NCI-H526 (cell line): ENCODE data around the gene SPINT2.
"Not testable (repeated sequence)": the region's sequence is repeated elsewhere in the genome, so short reads cannot be mapped to it uniquely, and the experiment has no call there.

ENCODE experiments used
- DNase-seq, 2 experiments: peaks; one replicate each; lab custom pipeline; 2025; lab: John Stamatoyannopoulos, UW

Gene SPINT2

GRCh38 chr19:38264486-38265212, at the start of gene SPINT2:
Gene SPINT2 (plus strand): TSS chr19:38264573. CDS start chr19:38264893, 320 bp downstream.
- DNase-seq, result peak; percentile 96 to 99

GRCh38 chr19:38216785-38217641, 47.4 kb upstream of the SPINT2 start:
- DNase-seq, result peak in 1 of 2 experiments; percentile 35

GRCh38 chr19:38218204-38218603, 46.2 kb upstream of the SPINT2 start:
- no peak for DNase-seq

- DNase-seq, result no peak
Measured at GRCh38 chr19:38219221-38219620, 45.2 kb upstream of the SPINT2 start.

- no peak for DNase-seq
Measured at GRCh38 chr19:38221421-38221820, 43.0 kb upstream of the SPINT2 start.

- peak in 1 of 2 experiments; percentile 48 for DNase-seq
Measured at GRCh38 chr19:38221919-38222830, 42.2 kb upstream of the SPINT2 start.

- DNase-seq, result no peak
Measured at GRCh38 chr19:38223119-38223523, 41.3 kb upstream of the SPINT2 start.

GRCh38 chr19:38223617-38224013, 40.8 kb upstream of the SPINT2 start:
- no peak for DNase-seq

- peak; percentile 72 to 94 for DNase-seq
Measured at GRCh38 chr19:38224014-38224862, 40.1 kb upstream of the SPINT2 start, which contains the start of gene DPF1. Gene DPF1 (minus strand): TSS chr19:38224222. CDS start chr19:38224142, 80 bp downstream.

GRCh38 chr19:38224863-38225218, 39.5 kb upstream of the SPINT2 start:
- DNase-seq, result not testable (repeated sequence)

GRCh38 chr19:38227287-38228004, 36.9 kb upstream of the SPINT2 start:
- peak in 1 of 2 experiments; percentile 43 for DNase-seq

- peak in 1 of 2 experiments; percentile 43 for DNase-seq
Measured at GRCh38 chr19:38228005-38228377, 36.4 kb upstream of the SPINT2 start.

GRCh38 chr19:38228491-38229439, 35.6 kb upstream of the SPINT2 start:
- peak in 1 of 2 experiments; percentile 67 for DNase-seq

GRCh38 chr19:38229585-38230073, 34.7 kb upstream of the SPINT2 start:
- peak; percentile 79 to 97 for DNase-seq

- DNase-seq, result not testable (repeated sequence)
Measured at GRCh38 chr19:38230506-38231133, 33.8 kb upstream of the SPINT2 start.

GRCh38 chr19:38231918-38232317, 32.5 kb upstream of the SPINT2 start:
- peak in 1 of 2 experiments; percentile 19 for DNase-seq

GRCh38 chr19:38233740-38234251, 30.6 kb upstream of the SPINT2 start:
- peak; percentile 24 to 85 for DNase-seq

GRCh38 chr19:38234615-38235014, 29.8 kb upstream of the SPINT2 start:
- no peak for DNase-seq
